ENCODE results near the gene ARHGEF7. TPM values are rescaled to one million over a fixed set of nuclear protein-coding genes. Genes with fewer than 3 reads are reported as not detected.

Gene ARHGEF7
- total RNA-seq, 1 donor from 2014 or later: 57.5 TPM

GRCh38 chr13:111328574-111329410 is 213.7 kb downstream of the ARHGEF7 start:
- no peak overlapping the region for H3K4me3 ChIP-seq
- H3K27me3 ChIP-seq: no peaks in the 10 kb centered on the region
- H3K4me1 ChIP-seq: no peaks in the 10 kb centered on the region
- H3K36me3 ChIP-seq: no peaks in the 10 kb centered on the region
- DNase-seq (ENCODE audit: extremely low spot score in 2 of 2): peak; percentile 64 to 90
- intact Hi-C loops (cut with DNase I): no loop called here
- no peaks in the 10 kb centered on the region for H3K9me3 ChIP-seq
- H3K27ac ChIP-seq: no peak overlapping the region
- TF ChIP-seq POLR2A (IDR thresholded peaks at IDR 0.05): no peak
- TF ChIP-seq CTCF (IDR thresholded peaks at IDR 0.05): no peak
- TF ChIP-seq POLR2AphosphoS5 (IDR thresholded peaks at IDR 0.05; ENCODE audit: insufficient read depth in 1 of 2, low read depth in 1 of 2): no peak

- DNase-seq (ENCODE audit: extremely low spot score in 2 of 2): peak; percentile 43 to 65
- Histone ChIP-seq H3K36me3 (no peaks in the 10 kb centered on the region), H3K9me3 (no peaks in the 10 kb centered on the region), H3K4me1 (no peaks in the 10 kb centered on the region), H3K27me3 (no peaks in the 10 kb centered on the region), H3K4me3 (no peak overlapping the region), H3K27ac (no peak overlapping the region)
- TF ChIP-seq POLR2AphosphoS5 (IDR thresholded peaks at IDR 0.05; ENCODE audit: insufficient read depth in 1 of 2, low read depth in 1 of 2): no peak
- TF ChIP-seq POLR2A (IDR thresholded peaks at IDR 0.05): no peak
- TF ChIP-seq CTCF (IDR thresholded peaks at IDR 0.05): no peak
- intact Hi-C loops (cut with DNase I): no loop called here
Measured at GRCh38 chr13:111329641-111330040, 214.5 kb downstream of the ARHGEF7 start.

DNA sequence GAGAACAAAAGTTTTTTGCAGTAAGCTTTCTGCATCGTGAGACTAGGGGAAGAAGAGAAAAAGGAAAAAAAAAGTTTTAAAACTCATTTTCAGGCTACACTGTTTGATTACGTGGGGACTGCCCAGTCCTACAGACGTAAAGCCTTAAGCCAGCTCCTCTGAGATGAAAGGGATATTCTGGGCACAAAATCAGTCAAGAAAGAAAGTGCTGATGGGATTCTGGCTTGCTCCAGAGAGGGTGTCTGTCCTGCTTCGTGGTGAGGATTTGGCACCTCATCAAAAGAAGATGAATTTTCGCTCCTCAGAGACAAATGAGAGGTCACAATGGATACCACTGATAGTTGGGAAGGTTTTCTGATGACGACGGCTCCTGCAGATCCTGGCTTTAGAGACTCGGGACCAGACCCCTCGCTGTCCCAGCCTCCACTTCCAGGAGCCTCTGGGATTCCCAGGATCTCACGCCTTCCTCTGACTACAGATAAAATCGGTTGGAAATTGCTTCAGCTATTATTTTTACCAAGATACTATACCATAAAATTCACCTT is 215.0 kb downstream of the ARHGEF7 start:
- no peak for TF ChIP-seq POLR2A (IDR thresholded peaks at IDR 0.05)
- no peak for TF ChIP-seq CTCF (IDR thresholded peaks at IDR 0.05)
- no peak for TF ChIP-seq POLR2AphosphoS5 (IDR thresholded peaks at IDR 0.05; ENCODE audit: insufficient read depth in 1 of 2, low read depth in 1 of 2)
- no peak overlapping the region for H3K27ac ChIP-seq
- DNase-seq (ENCODE audit: extremely low spot score in 2 of 2): peak; percentile 25 to 79
- no peaks in the 10 kb centered on the region for H3K27me3 ChIP-seq
- no peaks in the 10 kb centered on the region for H3K4me1 ChIP-seq
- no peaks in the 10 kb centered on the region for H3K9me3 ChIP-seq
- intact Hi-C loops (cut with DNase I): no loop called here
- no peaks in the 10 kb centered on the region for H3K36me3 ChIP-seq
- no peak overlapping the region for H3K4me3 ChIP-seq

GRCh38 chr13:111335298-111335697 is 220.2 kb downstream of the ARHGEF7 start:
- H3K27me3 ChIP-seq: no peaks in the 10 kb centered on the region
- TF ChIP-seq CTCF (IDR thresholded peaks at IDR 0.05) (no peak), POLR2AphosphoS5 (IDR thresholded peaks at IDR 0.05; ENCODE audit: insufficient read depth in 1 of 2, low read depth in 1 of 2) (no peak), POLR2A (IDR thresholded peaks at IDR 0.05) (no peak)
- no peaks in the 10 kb centered on the region for H3K36me3 ChIP-seq
- intact Hi-C loops (cut with DNase I): no loop called here
- DNase-seq (ENCODE audit: extremely low spot score in 2 of 2): peak; percentile 49 to 72
- H3K4me1 ChIP-seq: no peaks in the 10 kb centered on the region
- no peak overlapping the region for H3K27ac ChIP-seq
- H3K9me3 ChIP-seq: no peaks in the 10 kb centered on the region
- H3K4me3 ChIP-seq: no peak overlapping the region

DNA sequence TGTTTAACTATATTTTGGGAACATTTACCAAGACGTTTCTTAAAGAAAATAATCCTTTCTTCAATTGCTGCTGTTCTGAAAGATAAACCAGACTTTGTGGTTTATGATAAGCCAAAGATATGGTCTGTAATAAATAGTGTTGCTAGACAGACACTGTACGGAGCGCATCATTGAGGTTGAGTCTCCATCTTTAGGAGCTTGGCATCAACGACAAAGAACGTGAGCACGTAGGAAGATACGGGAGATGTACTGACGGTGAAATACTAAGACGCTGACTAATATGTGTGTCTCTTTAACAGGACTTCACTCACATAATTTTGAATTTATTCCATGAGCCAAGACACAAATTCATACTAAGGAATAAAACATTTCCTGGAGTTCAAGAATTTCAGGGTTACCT is 221.6 kb downstream of the ARHGEF7 start:
- no peaks in the 10 kb centered on the region for H3K9me3 ChIP-seq
- no peak for TF ChIP-seq POLR2AphosphoS5 (IDR thresholded peaks at IDR 0.05; ENCODE audit: insufficient read depth in 1 of 2, low read depth in 1 of 2)
- no peak for TF ChIP-seq POLR2A (IDR thresholded peaks at IDR 0.05)
- TF ChIP-seq CTCF (IDR thresholded peaks at IDR 0.05): no peak
- H3K27ac ChIP-seq: no peak overlapping the region
- H3K4me3 ChIP-seq: no peak overlapping the region
- no peaks in the 10 kb centered on the region for H3K36me3 ChIP-seq
- no peaks in the 10 kb centered on the region for H3K4me1 ChIP-seq
- DNase-seq (ENCODE audit: extremely low spot score in 2 of 2): peak in 1 of 2 donors; percentile 10
- intact Hi-C loops (cut with DNase I): no loop called here
- no peaks in the 10 kb centered on the region for H3K27me3 ChIP-seq

Data from vagina (tissue), 2 donors.